ENCODE results near the gene HTR4. TPM values are rescaled to one million over a fixed set of nuclear protein-coding genes. Genes with fewer than 3 reads are reported as not detected.

The HTR4 gene
- total RNA-seq, 2 donors from 2014 or later = not detected

- Histone ChIP-seq H3K27me3 (ENCODE audit: control insufficient read depth, insufficient read depth, low read length, poor library complexity, severe bottlenecking) (no peaks in the 10 kb centered on the region), H3K4me1 (ENCODE audit: control insufficient read depth, insufficient read depth, low read length) (no peaks in the 10 kb centered on the region), H3K36me3 (ENCODE audit: control insufficient read depth, insufficient read depth, low read length) (no peaks in the 10 kb centered on the region), H3K9me3 (ENCODE audit: control insufficient read depth, low read length) (no peaks in the 10 kb centered on the region), H3K9ac (ENCODE audit: extremely low read depth, low read length, poor library complexity, severe bottlenecking) (no peak overlapping the region), H3K4me3 (ENCODE audit: low read length) (no peak overlapping the region), H3K27ac (ENCODE audit: low read depth, low read length) (no peak overlapping the region)
- DNase-seq = no peak
- H3K9me3 Mint-ChIP-seq = no peaks in the 10 kb centered on the region
- no peak overlapping the region for H3K27ac Mint-ChIP-seq
- H3K27me3 Mint-ChIP-seq (ENCODE audit: insufficient read depth) = no peaks in the 10 kb centered on the region
- no peaks in the 10 kb centered on the region for H3K36me3 Mint-ChIP-seq (ENCODE audit: low read depth)
- peaks cover 5% of the 10 kb centered on the region for H3K4me1 Mint-ChIP-seq
- TF ChIP-seq CTCF (conservative IDR thresholded peaks at IDR 0.05) = no peak
- WGBS, 2 experiments (ENCODE audit: insufficient coverage in 1 of 2, insufficient read length in 1 of 2) = 97 to 100% methylated on average over 2 of the region's 3 CpGs
- no peak overlapping the region for H3K4me3 Mint-ChIP-seq
These were observed 28.2 kb downstream of the HTR4 start for GRCh38 chr5:148626081-148626613.

- DNase-seq = no peak
- Mint-ChIP-seq H3K9me3 (no peaks in the 10 kb centered on the region), H3K4me3 (no peak overlapping the region), H3K27me3 (ENCODE audit: insufficient read depth) (no peaks in the 10 kb centered on the region), H3K4me1 (peaks cover 5% of the 10 kb centered on the region), H3K36me3 (ENCODE audit: low read depth) (no peaks in the 10 kb centered on the region), H3K27ac (no peak overlapping the region)
- Histone ChIP-seq H3K9ac (ENCODE audit: extremely low read depth, low read length, poor library complexity, severe bottlenecking) (no peak overlapping the region), H3K27me3 (ENCODE audit: control insufficient read depth, insufficient read depth, low read length, poor library complexity, severe bottlenecking) (no peaks in the 10 kb centered on the region), H3K27ac (ENCODE audit: low read depth, low read length) (no peak overlapping the region), H3K9me3 (ENCODE audit: control insufficient read depth, low read length) (no peaks in the 10 kb centered on the region), H3K4me3 (ENCODE audit: low read length) (no peak overlapping the region), H3K36me3 (ENCODE audit: control insufficient read depth, insufficient read depth, low read length) (no peaks in the 10 kb centered on the region), H3K4me1 (ENCODE audit: control insufficient read depth, insufficient read depth, low read length) (no peaks in the 10 kb centered on the region)
- 83 to 96% methylated on average over 2 of the region's 2 CpGs for WGBS, 2 experiments (ENCODE audit: insufficient coverage in 1 of 2, insufficient read length in 1 of 2)
- TF ChIP-seq CTCF (conservative IDR thresholded peaks at IDR 0.05) = no peak
These were observed 29.1 kb downstream of the HTR4 start for GRCh38 chr5:148625250-148625649.

- no peaks in the 10 kb centered on the region for H3K36me3 ChIP-seq (ENCODE audit: control insufficient read depth, insufficient read depth, low read length)
- Mint-ChIP-seq H3K4me3 (no peak overlapping the region), H3K36me3 (ENCODE audit: low read depth) (no peaks in the 10 kb centered on the region), H3K4me1 (peaks cover 5% of the 10 kb centered on the region), H3K9me3 (no peaks in the 10 kb centered on the region), H3K27ac (no peak overlapping the region), H3K27me3 (ENCODE audit: insufficient read depth) (no peaks in the 10 kb centered on the region)
- no peak for TF ChIP-seq CTCF (conservative IDR thresholded peaks at IDR 0.05)
- H3K4me3 ChIP-seq (ENCODE audit: low read length) = no peak overlapping the region
- no peak overlapping the region for H3K9ac ChIP-seq (ENCODE audit: extremely low read depth, low read length, poor library complexity, severe bottlenecking)
- WGBS, 2 experiments (ENCODE audit: insufficient coverage in 1 of 2, insufficient read length in 1 of 2) = 92 to 95% methylated on average over 5 to 7 of the region's 7 CpGs
- no peaks in the 10 kb centered on the region for H3K4me1 ChIP-seq (ENCODE audit: control insufficient read depth, insufficient read depth, low read length)
- no peak for DNase-seq
- H3K9me3 ChIP-seq (ENCODE audit: control insufficient read depth, low read length) = no peaks in the 10 kb centered on the region
- H3K27ac ChIP-seq (ENCODE audit: low read depth, low read length) = no peak overlapping the region
- no peaks in the 10 kb centered on the region for H3K27me3 ChIP-seq (ENCODE audit: control insufficient read depth, insufficient read depth, low read length, poor library complexity, severe bottlenecking)
These were observed 30.6 kb downstream of the HTR4 start for GRCh38 chr5:148623741-148624140.

Measured in endodermal cell (in vitro differentiated cells).